Fibroblast of skin of back (primary cell): Measurements from ENCODE around the gene TMEM139. TPM values are rescaled to one million over a fixed set of nuclear protein-coding genes. Genes with fewer than 3 reads are reported as not detected.
A peak's percentile ranks its signal among the peaks of the same experiment; 100 is the strongest.

Source experiments
- DNase-seq: peaks from one replicate; pipeline ENCODE4 v3.0.0-alpha.2; 2013
- polyA plus RNA-seq, 2 experiments: library from polyadenylated mRNA; unstranded; fragments of 120-200 nt; gene quantifications; one replicate each; pipeline ENCODE4 v1.2.1, GENCODE V29; 2013; ENCODE audit not compliant: insufficient read length in 2 of 2

The TMEM139 gene
- 0.43 TPM for polyA plus RNA-seq (2013, experiment 1 of 2; ENCODE audit: insufficient read length)
- 0.17 TPM for polyA plus RNA-seq (2013, experiment 2 of 2; ENCODE audit: insufficient read length)

GRCh38 chr7:143284591-143285469 is at the start of gene TMEM139:
TSS of gene TMEM139 (plus strand) at chr7:143284958. CDS start at chr7:143285958, 1,000 bp downstream.
- DNase-seq, result no peak

- no peak for DNase-seq
Observed at GRCh38 chr7:143235561-143235960, 49.2 kb upstream of the TMEM139 start.

GRCh38 chr7:143236408-143236990 is 48.3 kb upstream of the TMEM139 start:
- DNase-seq, result no peak

- no peak for DNase-seq
Observed at GRCh38 chr7:143237366-143237765, 47.4 kb upstream of the TMEM139 start.

GRCh38 chr7:143238289-143238980 is 46.3 kb upstream of the TMEM139 start:
- peak; percentile 52 for DNase-seq

- peak; percentile 56 for DNase-seq
Observed at GRCh38 chr7:143239813-143240212, 44.9 kb upstream of the TMEM139 start.

GRCh38 chr7:143240291-143241168 is 44.2 kb upstream of the TMEM139 start:
- peak; percentile 96 for DNase-seq

- no peak for DNase-seq
Observed at GRCh38 chr7:143242306-143242705, 42.5 kb upstream of the TMEM139 start.

- DNase-seq, result no peak
Observed at GRCh38 chr7:143243111-143243510, 41.6 kb upstream of the TMEM139 start.

GRCh38 chr7:143243614-143244013 is 41.1 kb upstream of the TMEM139 start:
- no peak for DNase-seq

- no peak for DNase-seq
Observed at GRCh38 chr7:143244321-143244720, 40.4 kb upstream of the TMEM139 start.

GRCh38 chr7:143245123-143245522 is 39.6 kb upstream of the TMEM139 start:
- peak; percentile 35 for DNase-seq

GRCh38 chr7:143247372-143247771 is 37.4 kb upstream of the TMEM139 start:
- DNase-seq, result no peak

GRCh38 chr7:143248761-143249354 is 35.9 kb upstream of the TMEM139 start:
- no peak for DNase-seq

- DNase-seq, result no peak
Observed at GRCh38 chr7:143250199-143250598, 34.6 kb upstream of the TMEM139 start.

GRCh38 chr7:143250822-143251221 is 33.9 kb upstream of the TMEM139 start:
- no peak for DNase-seq

- no peak for DNase-seq
Observed at GRCh38 chr7:143252006-143252405, 32.8 kb upstream of the TMEM139 start.

GRCh38 chr7:143255564-143255963 is 29.2 kb upstream of the TMEM139 start:
- DNase-seq, result peak; percentile 32

GRCh38 chr7:143256325-143256724 is 28.4 kb upstream of the TMEM139 start:
- no peak for DNase-seq

GRCh38 chr7:143256932-143257331 is 27.8 kb upstream of the TMEM139 start:
- DNase-seq, result no peak

GRCh38 chr7:143257501-143257900 is 27.3 kb upstream of the TMEM139 start:
- no peak for DNase-seq

GRCh38 chr7:143258831-143259230 is 25.9 kb upstream of the TMEM139 start:
- DNase-seq, result no peak
